Epithelial cell of proximal tubule (primary cell): ENCODE data around the gene HID1. TPM values are rescaled to one million over a fixed set of nuclear protein-coding genes. Genes with fewer than 3 reads are reported as not detected.

Experiments
- DNase-seq: peaks from one replicate; pipeline ENCODE4 v3.0.0-alpha.2; 2011; ENCODE audit warnings: low read depth
- H3K4me3 ChIP-seq: 2 replicates; pipeline ENCODE4 v1.5.1; 2011; ENCODE audit warnings: low read depth, mild to moderate bottlenecking, low read length
- total RNA-seq: library from RNA; depleted of rRNA; stranded (reverse); fragments of >200 nt; gene quantifications from 2 replicates; pipeline ENCODE4 v1.2.3, GENCODE V29; 2015
- TF ChIP-seq, protein P1 (sequence below): conservative IDR thresholded peaks from 2 replicates; pipeline ENCODE4 v1.5.1; 2012; ENCODE audit warnings: low read depth, mild to moderate bottlenecking, low read length

Gene HID1
- total RNA-seq, 1 donor from 2014 or later, result 19.1 TPM

DNA sequence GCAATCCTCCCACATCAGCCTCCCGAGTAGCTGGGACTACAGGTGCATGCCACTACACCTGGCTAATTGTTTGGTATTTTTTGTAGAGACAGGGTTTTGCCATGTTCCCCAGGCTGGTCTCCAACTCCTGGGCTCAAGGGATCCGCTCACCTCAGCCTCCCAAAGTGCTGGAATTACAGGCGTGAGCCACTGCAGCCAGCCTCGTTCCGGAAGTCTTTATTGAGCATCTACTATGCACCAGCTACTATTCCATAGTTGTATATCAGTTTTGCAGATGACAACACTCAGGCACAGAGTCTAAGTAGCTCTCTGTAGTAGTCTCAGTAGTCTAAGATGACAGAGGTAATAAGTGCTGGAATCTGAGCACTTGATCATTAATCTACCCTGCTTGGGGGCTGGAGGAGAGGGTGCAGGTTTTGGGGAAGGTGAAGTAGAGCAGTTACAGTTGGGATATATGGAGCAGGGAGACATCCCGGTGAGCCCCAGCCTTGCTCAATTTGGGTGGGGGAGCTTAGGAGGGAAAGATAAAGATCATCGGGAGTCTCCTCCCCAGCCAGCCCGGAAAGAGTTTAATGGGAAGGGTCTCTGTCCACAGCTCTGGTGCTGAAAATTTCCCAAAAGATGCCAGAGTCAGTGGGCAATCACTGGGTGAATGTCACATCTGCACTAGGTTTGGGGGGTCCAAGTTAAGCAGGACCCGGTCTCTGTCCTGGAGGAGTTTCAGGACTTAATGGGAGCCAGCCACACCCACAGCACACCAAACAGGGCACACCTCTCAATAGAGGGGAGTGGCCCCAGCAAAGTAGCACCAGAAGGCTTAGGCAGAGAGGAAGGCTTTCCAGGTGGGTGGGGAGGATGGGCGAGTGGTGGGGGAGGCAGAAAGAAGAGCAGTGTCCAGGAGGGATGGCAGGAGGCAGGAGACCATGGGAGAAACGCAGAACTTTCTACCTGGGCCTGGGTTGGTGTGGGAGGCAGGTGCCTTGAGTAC lies 35.2 kb downstream of the HID1 start:
- TF ChIP-seq, protein P1, sequence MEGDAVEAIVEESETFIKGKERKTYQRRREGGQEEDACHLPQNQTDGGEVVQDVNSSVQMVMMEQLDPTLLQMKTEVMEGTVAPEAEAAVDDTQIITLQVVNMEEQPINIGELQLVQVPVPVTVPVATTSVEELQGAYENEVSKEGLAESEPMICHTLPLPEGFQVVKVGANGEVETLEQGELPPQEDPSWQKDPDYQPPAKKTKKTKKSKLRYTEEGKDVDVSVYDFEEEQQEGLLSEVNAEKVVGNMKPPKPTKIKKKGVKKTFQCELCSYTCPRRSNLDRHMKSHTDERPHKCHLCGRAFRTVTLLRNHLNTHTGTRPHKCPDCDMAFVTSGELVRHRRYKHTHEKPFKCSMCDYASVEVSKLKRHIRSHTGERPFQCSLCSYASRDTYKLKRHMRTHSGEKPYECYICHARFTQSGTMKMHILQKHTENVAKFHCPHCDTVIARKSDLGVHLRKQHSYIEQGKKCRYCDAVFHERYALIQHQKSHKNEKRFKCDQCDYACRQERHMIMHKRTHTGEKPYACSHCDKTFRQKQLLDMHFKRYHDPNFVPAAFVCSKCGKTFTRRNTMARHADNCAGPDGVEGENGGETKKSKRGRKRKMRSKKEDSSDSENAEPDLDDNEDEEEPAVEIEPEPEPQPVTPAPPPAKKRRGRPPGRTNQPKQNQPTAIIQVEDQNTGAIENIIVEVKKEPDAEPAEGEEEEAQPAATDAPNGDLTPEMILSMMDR, result no peak
- no peak for DNase-seq

DNA sequence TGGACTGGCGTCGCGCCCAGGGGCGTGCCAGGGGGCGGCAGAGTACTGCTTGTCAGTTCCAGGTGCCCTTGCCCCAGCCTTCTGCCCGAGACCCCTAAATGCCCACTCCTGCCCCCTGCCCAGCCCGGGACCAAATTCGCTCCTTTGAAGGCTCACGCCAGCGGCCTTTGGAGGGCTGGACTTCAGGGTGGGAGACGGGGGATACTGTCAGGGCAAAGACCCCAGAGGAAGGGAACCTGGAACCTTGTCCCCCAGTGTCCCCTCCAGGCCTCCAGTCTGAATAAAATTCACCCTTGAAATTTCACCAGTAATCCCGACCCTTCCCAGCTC lies 36.1 kb downstream of the HID1 start:
- no peak overlapping the region for H3K4me3 ChIP-seq
- TF ChIP-seq, protein P1, result no peak
- DNase-seq, result no peak

More for the DNA sequence above, 35.2 kb downstream of the HID1 start:
- no peak overlapping the region for H3K4me3 ChIP-seq

DNA sequence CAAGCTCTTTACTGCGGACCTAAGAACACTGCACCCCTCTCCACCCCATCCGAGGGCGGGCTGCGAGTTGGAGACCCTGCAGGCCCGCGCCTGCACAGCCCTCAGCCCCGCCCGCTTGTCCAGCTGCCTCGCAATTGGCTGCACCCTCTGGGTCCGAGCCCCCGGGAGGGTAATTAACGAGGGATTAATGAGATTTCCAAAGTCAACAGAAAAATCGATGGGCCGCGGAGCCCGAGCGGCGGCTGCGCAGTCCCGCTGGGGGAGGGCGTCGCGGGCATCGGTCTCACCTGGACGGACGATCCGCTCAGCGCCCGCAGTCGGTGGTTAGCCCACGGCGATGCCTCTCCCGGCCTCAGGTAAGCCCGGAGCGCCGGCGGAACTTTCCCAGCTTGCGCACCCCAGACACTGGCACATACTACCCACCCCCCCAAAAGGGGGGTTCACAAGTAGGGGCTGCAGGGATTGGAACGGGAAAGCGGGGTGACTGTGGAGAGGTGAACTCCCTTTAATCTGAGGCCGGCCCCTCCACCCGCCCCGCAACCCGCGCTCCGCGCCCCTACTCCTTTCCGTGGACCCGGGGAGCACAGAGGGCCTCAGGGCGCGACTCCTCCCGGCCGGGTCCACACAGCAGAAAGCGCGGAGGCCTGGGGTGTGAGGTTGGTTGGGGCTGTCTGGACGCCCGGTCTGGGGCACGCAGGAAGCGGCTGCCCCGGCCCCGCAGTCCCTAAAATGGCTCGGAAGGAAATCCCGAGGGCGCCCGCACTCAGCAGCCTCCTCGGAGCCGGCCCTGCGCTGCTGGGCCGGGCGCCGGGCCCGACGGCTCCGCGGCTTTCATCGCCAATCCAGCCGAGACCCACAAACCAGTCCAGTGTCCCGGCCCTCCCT lies 36.7 kb downstream of the HID1 start, which contains the start of gene OTOP3:
Gene OTOP3 (plus strand): TSS at position 314 of the 885 bp plus-strand sequence. CDS start 24 bp downstream, at position 338.
- H3K4me3 ChIP-seq, result no peak within 1 kb of the TSS
- TF ChIP-seq, protein P1, result no peak
- no peak for DNase-seq

DNA sequence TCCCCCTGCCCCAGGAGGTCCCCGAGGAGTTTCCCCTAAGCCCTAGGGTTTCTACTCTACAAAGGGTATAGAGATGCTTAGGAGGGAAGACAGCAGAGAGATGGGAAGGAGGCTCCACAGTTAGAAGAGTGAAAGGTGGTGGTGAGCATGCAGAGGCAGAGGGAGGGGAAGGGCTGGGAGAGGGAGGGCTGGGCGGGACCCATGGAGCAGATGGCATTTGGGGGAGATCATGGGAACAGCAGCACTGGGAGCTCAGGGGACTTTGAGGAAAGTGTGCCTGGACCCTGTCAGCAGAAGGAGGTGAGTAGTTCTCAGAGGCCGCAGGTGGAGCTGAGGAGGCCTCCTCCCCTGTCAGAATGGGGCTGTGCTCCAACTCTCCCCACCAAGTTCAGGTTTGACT lies 37.5 kb downstream of the HID1 start:
- DNase-seq, result no peak
- H3K4me3 ChIP-seq, result no peak overlapping the region
- TF ChIP-seq, protein P1, result no peak

DNA sequence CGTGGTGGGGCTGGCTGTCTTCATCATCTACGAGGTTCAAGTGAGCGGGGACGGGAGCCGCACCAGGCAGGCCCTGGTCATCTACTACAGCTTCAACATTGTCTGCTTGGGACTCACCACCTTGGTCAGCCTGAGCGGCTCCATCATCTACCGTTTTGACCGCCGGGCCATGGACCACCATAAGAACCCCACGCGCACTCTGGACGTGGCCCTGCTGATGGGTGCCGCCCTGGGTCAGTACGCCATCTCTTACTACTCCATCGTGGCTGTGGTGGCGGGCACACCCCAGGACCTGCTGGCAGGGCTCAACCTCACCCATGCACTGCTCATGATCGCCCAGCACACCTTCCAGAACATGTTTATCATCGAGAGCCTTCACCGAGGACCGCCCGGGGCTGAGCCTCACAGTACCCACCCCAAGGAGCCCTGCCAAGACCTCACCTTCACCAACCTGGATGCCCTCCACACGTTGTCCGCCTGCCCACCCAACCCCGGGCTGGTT lies 42.0 kb downstream of the HID1 start:
- no peak for DNase-seq
- TF ChIP-seq, protein P1, result no peak
- H3K4me3 ChIP-seq, result no peak overlapping the region

DNA sequence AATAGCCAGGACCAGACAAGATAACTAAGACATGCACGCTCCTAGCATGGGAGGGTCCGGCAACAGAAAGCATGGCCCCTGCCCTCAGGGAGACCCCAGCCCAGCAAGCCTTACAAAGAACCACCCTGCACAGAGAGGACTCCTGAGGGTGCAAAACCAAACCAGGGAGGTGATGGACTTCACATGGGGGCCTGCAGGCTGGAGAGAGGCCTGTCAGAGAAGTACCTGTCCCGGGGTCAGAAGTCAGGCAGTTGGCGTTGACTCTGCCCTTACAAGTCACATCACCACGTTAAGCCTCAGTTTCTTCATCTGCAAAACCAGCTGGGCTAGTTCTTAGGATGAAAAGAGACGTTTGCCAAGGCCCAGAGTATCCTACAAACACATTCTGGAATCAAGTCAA lies 43.8 kb downstream of the HID1 start:
- no peak overlapping the region for H3K4me3 ChIP-seq
- TF ChIP-seq, protein P1, result no peak
- DNase-seq, result no peak
